Measurements from ENCODE around the gene KCND3.

The KCND3 gene

DNA sequence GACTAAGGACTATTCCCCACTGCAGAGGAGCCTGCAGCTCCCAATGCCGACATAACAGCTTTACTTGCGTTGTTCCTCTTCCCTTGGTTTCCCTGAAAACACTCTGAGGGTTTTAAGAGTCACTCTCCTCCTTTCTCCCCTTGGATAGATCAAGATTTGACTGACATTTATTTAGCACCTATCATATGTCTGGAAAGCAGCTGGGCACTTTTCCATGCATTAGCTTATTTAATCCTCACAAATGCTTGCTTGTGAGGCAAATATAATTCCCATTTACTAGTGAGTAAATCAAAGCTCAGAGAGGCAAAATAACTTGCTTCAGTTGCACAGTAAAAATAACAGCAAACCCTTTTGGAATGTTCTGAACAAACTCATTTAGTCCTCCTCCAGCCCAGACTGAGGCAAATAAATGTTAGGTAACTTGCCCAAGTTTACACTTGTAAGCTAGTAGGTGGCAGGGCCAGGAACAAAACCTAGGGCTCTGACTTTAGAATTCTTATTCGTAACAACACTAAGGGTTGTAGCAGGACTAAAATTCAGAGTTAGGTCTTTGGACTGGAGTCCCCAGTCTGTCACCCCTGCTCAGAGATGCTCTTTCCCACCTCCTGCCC, 81.4 kb downstream of the KCND3 start:
- no peak for DNase-seq

DNA sequence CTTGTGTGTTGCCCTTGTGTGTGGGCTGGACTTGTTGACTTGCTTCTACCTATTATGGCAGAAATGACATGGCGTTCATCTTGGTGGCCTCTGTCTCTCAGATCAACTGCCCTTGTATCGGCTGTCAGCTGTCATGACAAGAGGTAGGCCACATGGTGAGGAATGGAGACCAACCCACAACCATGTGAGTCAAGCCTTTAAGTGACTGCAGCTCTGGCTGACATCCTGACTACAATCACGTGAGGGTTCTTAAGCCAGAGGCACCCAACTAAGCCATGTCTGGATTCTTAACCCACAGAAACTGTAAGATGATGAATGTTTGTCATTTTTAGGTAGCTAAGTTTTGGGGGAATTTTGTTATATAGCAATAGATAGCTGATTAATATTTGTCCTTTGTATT, 82.1 kb downstream of the KCND3 start:
- no peak for DNase-seq

- DNase-seq, result no peak
Measured at GRCh38 chr1:111906816-111907215, 82.7 kb downstream of the KCND3 start.

DNA sequence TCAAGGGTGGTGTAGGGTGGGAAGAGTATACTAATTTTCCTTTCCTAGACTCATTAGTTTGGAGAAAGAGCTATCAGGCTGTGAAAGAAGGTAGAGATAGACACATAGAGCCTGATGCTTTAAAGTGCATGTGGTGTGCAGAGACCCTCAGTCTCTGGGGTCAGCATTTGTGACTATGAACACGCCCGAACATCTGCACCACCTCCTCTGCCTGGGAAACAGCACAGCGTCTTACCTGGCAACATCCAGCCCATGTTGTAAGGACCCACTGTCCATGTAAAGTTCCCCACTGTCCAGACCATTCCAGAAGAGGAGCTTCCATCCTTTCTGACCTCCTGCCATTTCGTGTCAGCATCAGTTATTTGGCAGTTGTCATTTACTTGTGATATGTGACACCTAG, 83.4 kb downstream of the KCND3 start:
- DNase-seq, result no peak

DNA sequence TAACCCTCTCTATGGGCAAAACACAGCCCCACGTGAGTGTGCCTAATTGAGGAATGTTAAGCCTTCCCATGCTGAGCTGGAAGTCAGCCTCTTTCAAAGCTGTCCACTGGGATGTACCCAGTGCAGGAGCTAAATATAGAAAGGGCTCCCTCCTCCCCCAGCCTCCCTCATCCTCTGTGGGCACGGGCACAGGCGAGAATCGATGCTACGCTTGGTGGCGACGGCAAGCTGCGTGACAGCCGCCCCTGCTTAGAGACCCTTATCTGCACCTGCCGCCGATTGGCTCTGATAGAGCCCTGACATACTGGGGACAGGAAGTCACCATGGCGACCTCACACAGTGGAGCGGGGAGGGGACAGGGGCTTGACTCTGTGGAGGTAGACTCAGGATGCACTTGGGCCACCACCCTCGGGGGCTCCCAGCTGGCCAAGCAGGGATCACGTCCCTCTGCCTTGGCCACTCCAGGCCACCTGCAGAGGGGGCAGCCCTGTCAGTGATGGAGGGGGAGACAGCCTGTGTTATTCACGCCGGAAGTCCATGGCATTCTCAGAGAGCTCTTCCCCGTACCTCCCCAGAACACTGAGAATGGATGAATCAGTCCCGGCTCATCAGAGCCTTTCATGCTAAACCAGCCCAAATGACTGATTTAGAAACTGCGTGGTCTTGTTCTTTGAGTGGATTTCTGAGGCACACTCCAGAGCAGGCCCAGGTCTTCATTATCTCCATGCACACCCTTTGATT, 84.8 kb downstream of the KCND3 start:
- DNase-seq, result no peak

- no peak for DNase-seq
Measured at GRCh38 chr1:111903871-111904449, 85.5 kb downstream of the KCND3 start.

- no peak for DNase-seq
Measured at GRCh38 chr1:111903148-111903870, 86.2 kb downstream of the KCND3 start.

DNA sequence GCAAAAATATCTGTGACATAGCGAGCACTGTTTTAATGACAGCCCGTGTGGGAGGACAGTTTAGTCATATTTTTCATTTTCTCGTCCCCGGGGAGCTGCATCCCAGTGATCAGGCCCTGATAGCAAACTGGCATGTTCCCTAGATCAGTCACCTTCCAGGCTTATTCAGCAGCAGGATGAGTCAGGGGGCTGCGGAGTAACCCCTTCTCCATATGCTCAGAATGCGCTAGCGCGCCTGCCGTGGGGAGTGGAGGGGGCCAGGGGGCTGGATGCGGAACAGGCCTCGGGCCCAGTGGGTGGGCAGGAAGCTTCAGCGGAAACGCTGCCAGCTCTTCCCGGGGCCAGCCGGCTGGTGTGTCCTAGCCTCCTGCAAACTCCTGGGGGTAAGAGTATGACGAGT, 94.0 kb downstream of the KCND3 start:
- no peak for DNase-seq

- DNase-seq, result no peak
Measured at GRCh38 chr1:111895017-111895416, 94.5 kb downstream of the KCND3 start.

GRCh38 chr1:111894497-111894896, 95.0 kb downstream of the KCND3 start:
- no peak for DNase-seq

- no peak for DNase-seq
Measured at GRCh38 chr1:111891566-111891965, 97.9 kb downstream of the KCND3 start.

DNA sequence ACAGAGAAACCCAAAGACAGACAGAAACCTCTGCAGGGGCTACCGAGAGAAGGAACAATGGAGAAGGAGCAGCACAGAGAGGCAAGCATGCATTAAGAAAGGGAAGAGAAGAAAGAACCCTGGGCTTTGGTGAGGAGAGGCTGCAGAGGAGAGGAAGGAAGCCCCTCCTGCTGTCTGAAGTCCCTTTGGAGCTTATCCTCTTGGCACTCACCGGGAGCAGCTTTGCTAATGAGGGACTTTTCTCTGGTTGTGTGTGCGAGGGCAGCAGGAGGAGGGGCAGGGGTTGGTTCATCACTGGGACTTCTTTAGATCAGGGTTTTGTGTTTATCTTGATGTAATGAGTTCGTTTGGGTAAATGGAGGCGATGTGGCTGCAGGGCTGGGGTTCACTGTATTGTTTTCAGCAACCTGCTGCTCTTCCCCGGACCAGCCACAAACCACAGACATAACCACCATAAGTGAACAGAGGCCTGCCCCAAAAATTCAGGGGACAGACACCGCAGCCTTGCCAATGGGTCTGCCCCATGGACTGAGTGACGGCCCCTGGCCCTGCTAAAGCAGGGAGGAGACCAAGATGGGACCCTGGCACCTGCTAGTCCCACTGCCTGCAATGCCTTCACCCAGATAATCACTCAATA, 100.6 kb downstream of the KCND3 start:
- no peak for DNase-seq

GRCh38 chr1:111887875-111888274, 101.6 kb downstream of the KCND3 start:
- DNase-seq, result no peak

DNA sequence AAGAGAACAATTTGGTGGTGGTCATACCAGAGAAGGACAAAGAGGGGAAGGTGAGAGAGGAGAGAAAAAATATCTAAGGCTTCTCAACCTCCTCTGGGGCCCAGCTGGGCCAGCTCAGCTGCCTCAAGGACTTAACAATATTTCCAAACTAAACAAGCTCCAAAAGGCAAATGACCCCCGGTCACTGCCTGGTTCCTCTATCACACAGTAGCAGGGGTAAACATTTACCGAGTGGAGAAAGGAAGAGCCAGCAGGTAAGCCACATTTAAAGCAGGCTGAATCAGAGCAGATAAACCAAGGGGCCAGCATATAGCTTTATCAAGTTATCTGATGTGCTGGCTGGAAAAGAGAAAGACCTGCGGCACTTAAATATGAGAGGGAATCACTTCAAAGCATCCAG, 102.1 kb downstream of the KCND3 start:
- DNase-seq, result no peak

GRCh38 chr1:111886741-111887140, 102.7 kb downstream of the KCND3 start:
- DNase-seq, result no peak

GRCh38 chr1:111884772-111885443, 104.6 kb downstream of the KCND3 start:
- no peak for DNase-seq

DNA sequence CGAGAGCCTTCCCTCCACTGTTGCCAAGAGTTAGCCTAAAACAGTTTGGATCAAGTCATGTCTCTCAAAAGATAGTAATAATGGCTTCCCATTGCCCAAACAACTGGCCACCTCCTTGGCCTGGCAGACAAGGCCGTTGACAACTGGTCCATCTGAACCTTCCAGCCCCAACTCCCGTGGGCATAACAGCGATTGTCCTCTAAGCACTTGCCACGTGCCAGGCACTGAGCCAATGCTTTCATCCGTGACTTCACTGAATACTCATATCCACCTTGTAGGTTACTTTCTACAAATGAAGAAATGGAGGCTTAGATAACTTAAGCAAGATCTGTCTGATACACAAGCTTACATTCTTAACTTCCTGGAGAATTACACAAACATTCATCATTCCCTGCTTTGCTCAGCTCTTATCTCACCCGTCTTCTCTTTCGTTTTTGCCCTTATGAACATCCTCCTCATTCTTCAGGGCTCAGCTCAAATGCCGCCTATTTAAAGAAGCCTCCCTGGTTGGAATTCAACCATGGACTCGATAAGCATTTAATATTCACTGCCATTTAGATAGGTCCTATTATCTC, 106.4 kb downstream of the KCND3 start:
- DNase-seq, result no peak

GRCh38 chr1:111882559-111882958, 106.9 kb downstream of the KCND3 start:
- no peak for DNase-seq

GRCh38 chr1:111880881-111881837, 108.3 kb downstream of the KCND3 start:
- no peak for DNase-seq

- DNase-seq, result no peak
Measured at GRCh38 chr1:111879081-111879480, 110.4 kb downstream of the KCND3 start.

- peak; percentile 16 for DNase-seq
Measured at GRCh38 chr1:111878649-111879048, 110.8 kb downstream of the KCND3 start.

Data from CD4-positive, alpha-beta T cell treated with Interferon gamma for 1 hour (primary cell).